Measurements from ENCODE around the gene STK10. TPM values are rescaled to one million over a fixed set of nuclear protein-coding genes. Genes with fewer than 3 reads are reported as not detected.

Gene STK10
- total RNA-seq, 2 donors from 2014 or later: 14.3 to 17.9 TPM

GRCh38 chr5:172224996-172225395 is 37.0 kb upstream of the STK10 start:
- no peaks in the 10 kb centered on the region for H3K9me3 Mint-ChIP-seq
- WGBS, 2 experiments (ENCODE audit: insufficient coverage in 1 of 2, insufficient read length in 1 of 2): 94% methylated on average over 1 of the region's 1 CpG; no CpG with 5 or more reads in 1 of the 2 experiments
- H3K27ac ChIP-seq (ENCODE audit: low read depth, low read length): no peak overlapping the region
- H3K27me3 ChIP-seq (ENCODE audit: control insufficient read depth, insufficient read depth, low read length, poor library complexity, severe bottlenecking): no peaks in the 10 kb centered on the region
- H3K27ac Mint-ChIP-seq: no peak overlapping the region
- H3K9me3 ChIP-seq (ENCODE audit: control insufficient read depth, low read length): peaks cover 2% of the 10 kb centered on the region
- H3K4me1 Mint-ChIP-seq: peaks cover 5% of the 10 kb centered on the region
- no peak overlapping the region for H3K4me3 ChIP-seq (ENCODE audit: low read length)
- H3K4me3 Mint-ChIP-seq: no peak overlapping the region
- no peak for TF ChIP-seq CTCF (conservative IDR thresholded peaks at IDR 0.05)
- no peak overlapping the region for H3K9ac ChIP-seq (ENCODE audit: extremely low read depth, low read length, poor library complexity, severe bottlenecking)
- H3K36me3 ChIP-seq (ENCODE audit: control insufficient read depth, insufficient read depth, low read length): peaks cover 70% of the 10 kb centered on the region
- DNase-seq: no peak
- peaks cover 64% of the 10 kb centered on the region for H3K36me3 Mint-ChIP-seq (ENCODE audit: low read depth)
- H3K4me1 ChIP-seq (ENCODE audit: control insufficient read depth, insufficient read depth, low read length): no peaks in the 10 kb centered on the region
- H3K27me3 Mint-ChIP-seq (ENCODE audit: insufficient read depth): no peaks in the 10 kb centered on the region

GRCh38 chr5:172223901-172224873 is 36.2 kb upstream of the STK10 start:
- WGBS, 2 experiments (ENCODE audit: insufficient coverage in 1 of 2, insufficient read length in 1 of 2): 91% methylated on average over 8 to 10 of the region's 10 CpGs
- Mint-ChIP-seq H3K9me3 (no peaks in the 10 kb centered on the region), H3K36me3 (ENCODE audit: low read depth) (peaks cover 65% of the 10 kb centered on the region), H3K27me3 (ENCODE audit: insufficient read depth) (no peaks in the 10 kb centered on the region), H3K4me3 (no peak overlapping the region), H3K27ac (no peak overlapping the region), H3K4me1 (peaks cover 5% of the 10 kb centered on the region)
- Histone ChIP-seq H3K4me3 (ENCODE audit: low read length) (no peak overlapping the region), H3K27me3 (ENCODE audit: control insufficient read depth, insufficient read depth, low read length, poor library complexity, severe bottlenecking) (no peaks in the 10 kb centered on the region), H3K27ac (ENCODE audit: low read depth, low read length) (no peak overlapping the region), H3K4me1 (ENCODE audit: control insufficient read depth, insufficient read depth, low read length) (no peaks in the 10 kb centered on the region), H3K9ac (ENCODE audit: extremely low read depth, low read length, poor library complexity, severe bottlenecking) (no peak overlapping the region), H3K9me3 (ENCODE audit: control insufficient read depth, low read length) (peaks cover 10% of the 10 kb centered on the region), H3K36me3 (ENCODE audit: control insufficient read depth, insufficient read depth, low read length) (peaks cover 71% of the 10 kb centered on the region)
- DNase-seq: no peak
- TF ChIP-seq CTCF (conservative IDR thresholded peaks at IDR 0.05): no peak

GRCh38 chr5:172219296-172219695 is 31.3 kb upstream of the STK10 start:
- peaks cover 21% of the 10 kb centered on the region for H3K9me3 ChIP-seq (ENCODE audit: control insufficient read depth, low read length)
- H3K27ac ChIP-seq (ENCODE audit: low read depth, low read length): no peak overlapping the region
- peaks cover 79% of the 10 kb centered on the region for H3K36me3 ChIP-seq (ENCODE audit: control insufficient read depth, insufficient read depth, low read length)
- Mint-ChIP-seq H3K36me3 (ENCODE audit: low read depth) (peaks cover 73% of the 10 kb centered on the region), H3K4me3 (no peak overlapping the region), H3K27me3 (ENCODE audit: insufficient read depth) (no peaks in the 10 kb centered on the region), H3K9me3 (peaks cover 3% of the 10 kb centered on the region), H3K27ac (no peak overlapping the region), H3K4me1 (no peaks in the 10 kb centered on the region)
- H3K4me1 ChIP-seq (ENCODE audit: control insufficient read depth, insufficient read depth, low read length): no peaks in the 10 kb centered on the region
- no peak overlapping the region for H3K9ac ChIP-seq (ENCODE audit: extremely low read depth, low read length, poor library complexity, severe bottlenecking)
- DNase-seq: no peak
- no peaks in the 10 kb centered on the region for H3K27me3 ChIP-seq (ENCODE audit: control insufficient read depth, insufficient read depth, low read length, poor library complexity, severe bottlenecking)
- no peak overlapping the region for H3K4me3 ChIP-seq (ENCODE audit: low read length)
- TF ChIP-seq CTCF (conservative IDR thresholded peaks at IDR 0.05): no peak
- WGBS, 2 experiments (ENCODE audit: insufficient coverage in 1 of 2, insufficient read length in 1 of 2): 98 to 100% methylated on average over 2 of the region's 2 CpGs
